Naive thymus-derived CD4-positive, alpha-beta T cell (primary cell): ENCODE data around the gene LTBP2. TPM values are rescaled to one million over a fixed set of nuclear protein-coding genes. Genes with fewer than 3 reads are reported as not detected.

Source experiments
- ATAC-seq: fragments of 150-1000 bp; cut with Tn5 transposase; 2 replicates; pipeline ENCODE4 v1.10.0; 2021; ENCODE audit warnings: mild to moderate bottlenecking, moderate library complexity
- CTCF ChIA-PET: fragments of 350-600 bp; sonication (Branson Sonifier 250); formaldehyde crosslinking; loops from one replicate; lab custom pipeline; 2021; ENCODE audit warnings: antibody characterized with exemption; lab: Charles Lee
- POLR2A ChIA-PET: fragments of 350-600 bp; sonication (Branson Sonifier 250); formaldehyde crosslinking; loops from one replicate; lab custom pipeline; 2021; ENCODE audit warnings: antibody characterized with exemption, inconsistent platforms; lab: Charles Lee
- DNase-seq, 9 donors: peaks; one replicate each; pipeline versions ENCODE4 v3.0.0 to v3.0.0-alpha.2; 2020 to 2022; ENCODE audit warnings: mixed read lengths in 1 of 9
- H3K27ac ChIP-seq: one replicate; pipeline ENCODE4 v1.7.0; 2013; ENCODE audit warnings: mild to moderate bottlenecking, low read depth, low read length, moderate library complexity
- H3K27me3 ChIP-seq, 2 donors: one replicate each; pipeline ENCODE4 v1.7.0; 2013; ENCODE audit warnings: low read length in 2 of 2, mild to moderate bottlenecking in 2 of 2, moderate library complexity in 2 of 2; ENCODE audit not compliant: control insufficient read depth in 2 of 2, insufficient read depth in 2 of 2
- H3K36me3 ChIP-seq, 3 experiments: 1 replicate in 2 of 3; 2 replicates in 1 of 3; pipeline ENCODE4 v1.7.0; 2013; ENCODE audit warnings: low read length in 3 of 3, mild to moderate bottlenecking in 3 of 3, moderate library complexity in 1 of 3; ENCODE audit not compliant: insufficient read depth in 3 of 3, control insufficient read depth in 2 of 3
- H3K4me1 ChIP-seq, 2 donors: one replicate each; pipeline ENCODE4 v1.7.0; 2013; ENCODE audit warnings: low read length in 2 of 2, mild to moderate bottlenecking in 2 of 2, moderate library complexity in 1 of 2; ENCODE audit not compliant: control insufficient read depth in 2 of 2, insufficient read depth in 2 of 2
- H3K4me3 ChIP-seq: 2 replicates; pipeline ENCODE4 v1.7.0; 2013; ENCODE audit warnings: mild to moderate bottlenecking, low read length
- H3K9me3 ChIP-seq, 3 experiments: 1 replicate in 2 of 3; 2 replicates in 1 of 3; pipeline ENCODE4 v1.7.0; 2013; ENCODE audit warnings: low read length in 3 of 3; ENCODE audit not compliant: control insufficient read depth in 2 of 3
- H3K27ac Mint-ChIP-seq, 9 donors: one replicate each; pipeline ENCODE4 v1.8.0; 2020 to 2022; ENCODE audit warnings: mixed read lengths in 9 of 9, mild to moderate bottlenecking in 8 of 9, moderate library complexity in 5 of 9, inconsistent platforms in 2 of 9
- H3K27me3 Mint-ChIP-seq, 5 donors: one replicate each; pipeline ENCODE4 v1.8.0; 2021 to 2022; ENCODE audit warnings: mixed read lengths in 5 of 5, mild to moderate bottlenecking in 1 of 5
- H3K36me3 Mint-ChIP-seq, 5 donors: one replicate each; pipeline ENCODE4 v1.8.0; 2020 to 2022; ENCODE audit warnings: mixed read lengths in 5 of 5, mild to moderate bottlenecking in 3 of 5, inconsistent platforms in 1 of 5
- H3K4me1 Mint-ChIP-seq, 7 donors: one replicate each; pipeline ENCODE4 v1.8.0; 2020 to 2022; ENCODE audit warnings: mixed read lengths in 7 of 7, mild to moderate bottlenecking in 3 of 7, inconsistent platforms in 1 of 7
- H3K4me3 Mint-ChIP-seq, 10 donors: one replicate each; pipeline ENCODE4 v1.8.0; 2020 to 2022; ENCODE audit warnings: mild to moderate bottlenecking in 10 of 10, mixed read lengths in 10 of 10, moderate library complexity in 6 of 10, inconsistent platforms in 2 of 10
- H3K9me3 Mint-ChIP-seq, 11 donors: one replicate each; pipeline ENCODE4 v1.8.0; 2020 to 2022; ENCODE audit warnings: mixed read lengths in 11 of 11, mild to moderate bottlenecking in 4 of 11, inconsistent platforms in 1 of 11, moderate library complexity in 1 of 11
- intact Hi-C, 2 donors: fragments of 100-400 bp; cut with micrococcal nuclease; formaldehyde crosslinking; loops; one replicate each; pipeline ENCODE4 v1.15.1; 2023
- polyA plus RNA-seq, 2 donors: library from polyadenylated mRNA; unstranded; fragments of 300-500 nt; fragmentation: Illumina TruSeq; gene quantifications; one replicate each; pipeline ENCODE4 v1.2.3, GENCODE V29; 2021
- total RNA-seq, 6 experiments: library from RNA in 5 of 6; stranded (reverse) in 5 of 6; gene quantifications; 1 replicate in 5 of 6; 2 replicates in 1 of 6; pipeline ENCODE4 v1.2.3 and lab custom pipeline; 2021 to 2026

LTBP2 gene
- total and polyA plus RNA-seq, 7 experiments from 2014 or later: 0.07 to 1.1 (median 0.27) TPM

- POLR2A ChIA-PET: no interaction called here
- intact Hi-C loops: no loop called here
- no peaks in the 10 kb centered on the region for H3K9me3 ChIP-seq
- H3K4me3 ChIP-seq: no peak overlapping the region
- peak overlapping the region in 1 of 9 donors; percentile 64 for H3K27ac Mint-ChIP-seq
- DNase-seq: no peak
- H3K9me3 Mint-ChIP-seq: no peaks in the 10 kb centered on the region
- H3K36me3 Mint-ChIP-seq: peaks cover 0 to 1% (median 0%) of the 10 kb centered on the region in 5 donors
- peaks cover 0 to 9% (median 5%) of the 10 kb centered on the region in 5 donors for H3K27me3 Mint-ChIP-seq
- no peak overlapping the region for H3K4me3 Mint-ChIP-seq
- peaks cover 0 to 18% of the 10 kb centered on the region in 2 donors for H3K4me1 ChIP-seq
- H3K27ac ChIP-seq: no peak overlapping the region
- no peaks in the 10 kb centered on the region for H3K27me3 ChIP-seq
- CTCF ChIA-PET: no interaction called here
- H3K36me3 ChIP-seq: no peaks in the 10 kb centered on the region
- no peak for ATAC-seq
- H3K4me1 Mint-ChIP-seq: peaks cover 0 to 27% (median 19%) of the 10 kb centered on the region in 7 donors
Measured at GRCh38 chr14:74577948-74578275, 34.1 kb downstream of the LTBP2 start.

GRCh38 chr14:74577247-74577947 is 34.6 kb downstream of the LTBP2 start:
- CTCF ChIA-PET: no interaction called here
- Mint-ChIP-seq H3K36me3 (peaks cover 0 to 1% (median 0%) of the 10 kb centered on the region in 5 donors), H3K27me3 (peaks cover 0 to 11% (median 5%) of the 10 kb centered on the region in 5 donors)

GRCh38 chr14:74575936-74576335 is 36.1 kb downstream of the LTBP2 start:
- CTCF ChIA-PET: no interaction called here
- H3K4me1 Mint-ChIP-seq: peaks cover 14 to 43% (median 30%) of the 10 kb centered on the region in 7 donors

More at GRCh38 chr14:74577247-74577947, 34.6 kb downstream of the LTBP2 start:
- no peaks in the 10 kb centered on the region for H3K9me3 Mint-ChIP-seq
- POLR2A ChIA-PET: no interaction called here
- no peak overlapping the region for H3K27ac ChIP-seq
- peaks cover 3 to 32% (median 21%) of the 10 kb centered on the region in 7 donors for H3K4me1 Mint-ChIP-seq
- H3K4me3 ChIP-seq: no peak overlapping the region
- no peak for ATAC-seq
- DNase-seq: no peak
- H3K36me3 ChIP-seq: no peaks in the 10 kb centered on the region
- peaks cover 0 to 24% of the 10 kb centered on the region in 2 donors for H3K4me1 ChIP-seq
- no peaks in the 10 kb centered on the region for H3K27me3 ChIP-seq
- H3K27ac Mint-ChIP-seq: peak overlapping the region in 1 of 9 donors; percentile 64
- H3K9me3 ChIP-seq: no peaks in the 10 kb centered on the region
- intact Hi-C loops: no loop called here
- H3K4me3 Mint-ChIP-seq: no peak overlapping the region

GRCh38 chr14:74575507-74575906 is 36.5 kb downstream of the LTBP2 start:
- H3K4me3 Mint-ChIP-seq: no peak overlapping the region
- H3K9me3 ChIP-seq: no peaks in the 10 kb centered on the region
- H3K9me3 Mint-ChIP-seq: no peaks in the 10 kb centered on the region
- no peak overlapping the region for H3K4me3 ChIP-seq
- peaks cover 0 to 23% (median 5%) of the 10 kb centered on the region in 5 donors for H3K27me3 Mint-ChIP-seq
- POLR2A ChIA-PET: no interaction called here
- peak overlapping the region in 1 of 9 donors; percentile 35 for H3K27ac Mint-ChIP-seq
- peaks cover 0 to 36% of the 10 kb centered on the region in 2 donors for H3K4me1 ChIP-seq
- peaks cover 0 to 1% (median 0%) of the 10 kb centered on the region in 5 donors for H3K36me3 Mint-ChIP-seq
- CTCF ChIA-PET: no interaction called here
- intact Hi-C loops: no loop called here
- peaks cover 0 to 2% of the 10 kb centered on the region in 2 donors for H3K27me3 ChIP-seq
- no peak overlapping the region for H3K27ac ChIP-seq
- H3K36me3 ChIP-seq: no peaks in the 10 kb centered on the region
- no peak for ATAC-seq
- DNase-seq: no peak
- peaks cover 14 to 43% (median 30%) of the 10 kb centered on the region in 7 donors for H3K4me1 Mint-ChIP-seq

More at GRCh38 chr14:74575936-74576335, 36.1 kb downstream of the LTBP2 start:
- Mint-ChIP-seq H3K9me3 (no peaks in the 10 kb centered on the region), H3K4me3 (no peak overlapping the region), H3K27me3 (peaks cover 0 to 23% (median 5%) of the 10 kb centered on the region in 5 donors), H3K27ac (peak overlapping the region in 1 of 9 donors; percentile 35), H3K36me3 (peaks cover 0 to 1% (median 0%) of the 10 kb centered on the region in 5 donors)
- no peaks in the 10 kb centered on the region for H3K27me3 ChIP-seq
- no peak overlapping the region for H3K27ac ChIP-seq
- H3K9me3 ChIP-seq: no peaks in the 10 kb centered on the region
- H3K4me3 ChIP-seq: no peak overlapping the region
- H3K4me1 ChIP-seq: peaks cover 0 to 36% of the 10 kb centered on the region in 2 donors
- no peak for DNase-seq
- no peak for ATAC-seq
- POLR2A ChIA-PET: no interaction called here
- H3K36me3 ChIP-seq: no peaks in the 10 kb centered on the region
- intact Hi-C loops: no loop called here

DNA sequence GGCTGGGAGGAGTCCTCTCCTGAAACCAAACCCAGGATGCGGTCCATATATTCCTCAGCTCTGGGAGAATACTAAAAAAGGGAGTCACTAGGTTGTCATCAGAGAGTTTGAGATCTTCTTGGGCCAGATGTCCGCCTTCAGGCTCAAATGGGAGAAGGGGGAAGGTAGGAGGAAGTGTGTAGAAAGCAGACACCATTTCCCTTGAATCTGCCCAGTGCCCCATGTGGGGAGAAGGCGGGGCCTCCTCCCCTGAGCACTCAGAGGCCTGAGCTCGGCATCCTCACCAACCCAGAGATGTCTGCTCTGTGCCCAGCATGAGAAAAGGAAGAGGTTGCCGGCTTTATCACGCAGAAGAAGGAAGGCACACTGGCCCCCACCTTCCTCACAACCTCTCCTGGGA is 37.3 kb downstream of the LTBP2 start:
- Mint-ChIP-seq H3K36me3 (no peaks in the 10 kb centered on the region), H3K27me3 (peaks cover 0 to 29% (median 5%) of the 10 kb centered on the region in 5 donors), H3K27ac (no peak overlapping the region), H3K9me3 (no peaks in the 10 kb centered on the region), H3K4me1 (peaks cover 14 to 36% (median 27%) of the 10 kb centered on the region in 7 donors), H3K4me3 (no peak overlapping the region)
- no peak for ATAC-seq
- H3K4me1 ChIP-seq: peaks cover 0 to 36% of the 10 kb centered on the region in 2 donors
- POLR2A ChIA-PET: no interaction called here
- CTCF ChIA-PET: no interaction called here
- H3K9me3 ChIP-seq: no peaks in the 10 kb centered on the region
- H3K27ac ChIP-seq: no peak overlapping the region
- intact Hi-C loops: no loop called here
- no peaks in the 10 kb centered on the region for H3K36me3 ChIP-seq
- peaks cover 0 to 6% of the 10 kb centered on the region in 2 donors for H3K27me3 ChIP-seq
- DNase-seq: no peak
- H3K4me3 ChIP-seq: no peak overlapping the region

GRCh38 chr14:74574090-74574433 is 38.0 kb downstream of the LTBP2 start:
- DNase-seq: no peak

More at GRCh38 chr14:74574090-74574433, 38.0 kb downstream of the LTBP2 start:
- Mint-ChIP-seq H3K4me1 (peaks cover 14 to 33% (median 24%) of the 10 kb centered on the region in 7 donors), H3K4me3 (peak overlapping the region in 1 of 10 donors; percentile 1), H3K27ac (peak overlapping the region in 1 of 9 donors; percentile 3), H3K9me3 (no peaks in the 10 kb centered on the region), H3K27me3 (peaks cover 0 to 31% (median 5%) of the 10 kb centered on the region in 5 donors), H3K36me3 (no peaks in the 10 kb centered on the region)
- intact Hi-C loops: no loop called here
- Histone ChIP-seq H3K4me3 (no peak overlapping the region), H3K27ac (no peak overlapping the region), H3K4me1 (peaks cover 0 to 36% of the 10 kb centered on the region in 2 donors), H3K27me3 (peaks cover 0 to 11% of the 10 kb centered on the region in 2 donors), H3K9me3 (no peaks in the 10 kb centered on the region), H3K36me3 (no peaks in the 10 kb centered on the region)
- CTCF ChIA-PET: no interaction called here
- peak; percentile 64 for ATAC-seq
- POLR2A ChIA-PET: no interaction called here
